BE2C (cell line): ENCODE data around the gene LIMCH1.

Experiments used
- DNase-seq: peaks from one replicate; pipeline ENCODE4 v3.0.0-alpha.2; 2020
- H3K27me3 ChIP-seq: fragments of 250-450 bp; sonication (Bioruptor Pico); 2 replicates; pipeline ENCODE4 v1.5.1; 2020; ENCODE audit warnings: mild to moderate bottlenecking
- H3K36me3 ChIP-seq: fragments of 250-450 bp; sonication (Bioruptor Pico); 2 replicates; pipeline ENCODE4 v1.5.1; 2020; ENCODE audit warnings: mild to moderate bottlenecking
- H3K4me1 ChIP-seq: fragments of 250-450 bp; sonication (Bioruptor Pico); 2 replicates; pipeline ENCODE4 v1.5.1; 2020
- H3K4me3 ChIP-seq: 2 replicates; pipeline ENCODE4 v1.5.1; 2011; ENCODE audit warnings: low read depth, low read length
- H3K9me3 ChIP-seq: fragments of 250-450 bp; sonication (Bioruptor Pico); 2 replicates; pipeline ENCODE4 v1.5.1; 2020
- CTCF ChIP-seq: IDR thresholded peaks from 2 replicates; pipeline ENCODE4 v1.5.1; 2012; ENCODE audit warnings: mild to moderate bottlenecking, low read depth, low read length

LIMCH1 gene

GRCh38 chr4:41533680-41534079 is 4.3 kb upstream of the LIMCH1 start:
- TF ChIP-seq CTCF, result no peak
- no peak for DNase-seq
- Histone ChIP-seq H3K36me3 (no peaks in the 10 kb centered on the region), H3K4me3 (no peak overlapping the region), H3K9me3 (no peaks in the 10 kb centered on the region), H3K4me1 (peaks cover 19% of the 10 kb centered on the region), H3K27me3 (no peaks in the 10 kb centered on the region)

- no peak overlapping the region for H3K4me3 ChIP-seq
- no peaks in the 10 kb centered on the region for H3K36me3 ChIP-seq
Measured at GRCh38 chr4:41534404-41534803, 3.6 kb upstream of the LIMCH1 start.

DNA sequence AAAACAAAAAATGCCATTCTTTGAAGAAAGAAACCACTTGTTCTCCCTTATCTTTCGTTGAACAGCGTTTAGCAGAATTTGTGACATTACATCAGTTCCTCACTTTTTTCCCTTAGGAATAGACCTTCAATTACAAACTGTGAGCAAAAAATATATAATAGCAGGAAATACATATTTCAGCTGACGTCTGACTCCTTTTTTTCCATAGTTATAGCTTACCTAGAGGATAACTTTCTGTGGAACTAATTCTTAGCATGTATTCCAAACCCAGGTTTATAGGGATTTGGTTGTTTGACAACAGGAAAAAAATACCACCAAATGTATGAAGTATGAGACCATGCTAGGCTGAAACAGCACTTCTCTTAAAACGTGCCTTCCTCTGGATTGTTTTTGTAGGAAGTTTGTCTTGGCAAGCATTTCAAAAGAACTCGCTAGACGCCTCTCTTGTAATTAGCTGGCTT is 2.0 kb upstream of the LIMCH1 start:
- Histone ChIP-seq H3K4me3 (no peak overlapping the region), H3K27me3 (no peaks in the 10 kb centered on the region), H3K36me3 (no peaks in the 10 kb centered on the region), H3K4me1 (peaks cover 19% of the 10 kb centered on the region), H3K9me3 (no peaks in the 10 kb centered on the region)
- TF ChIP-seq CTCF, result no peak
- no peak for DNase-seq

More at GRCh38 chr4:41534404-41534803, 3.6 kb upstream of the LIMCH1 start:
- no peak for DNase-seq
- Histone ChIP-seq H3K4me1 (peaks cover 19% of the 10 kb centered on the region), H3K9me3 (no peaks in the 10 kb centered on the region), H3K27me3 (no peaks in the 10 kb centered on the region)
- TF ChIP-seq CTCF, result no peak

DNA sequence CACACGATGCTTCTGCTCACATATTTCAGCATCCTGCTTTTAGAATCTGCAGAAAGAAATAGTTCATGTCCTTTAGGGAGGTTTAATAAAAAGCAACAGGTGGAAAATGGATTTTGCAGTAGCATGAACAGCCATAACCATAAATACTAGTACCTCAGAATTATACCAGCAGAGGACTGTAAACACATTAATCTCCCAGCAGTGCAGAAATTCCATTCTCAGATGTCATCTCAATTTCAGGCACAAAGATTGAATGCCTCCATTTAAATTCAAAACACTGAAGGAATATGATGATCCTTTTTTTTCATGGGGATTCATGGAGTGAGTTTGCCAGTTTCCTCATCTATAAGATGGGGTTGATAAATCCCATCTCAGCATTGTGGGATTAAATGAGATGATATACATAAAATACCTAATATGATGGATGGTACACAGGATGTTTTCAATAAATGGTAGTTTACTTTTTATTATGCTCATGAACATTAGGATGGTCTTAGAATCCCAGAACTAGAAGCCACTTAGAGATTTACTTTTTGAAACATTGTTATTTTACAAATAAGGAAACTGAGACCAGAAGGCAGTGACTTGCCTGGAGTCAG is 566 bp upstream of the LIMCH1 start:
- DNase-seq, result no peak
- no peak overlapping the region for H3K4me3 ChIP-seq
- H3K27me3 ChIP-seq, result no peaks in the 10 kb centered on the region

GRCh38 chr4:41538887-41539498 is 1.0 kb downstream of the LIMCH1 start:
- no peaks in the 10 kb centered on the region for H3K9me3 ChIP-seq
- no peaks in the 10 kb centered on the region for H3K27me3 ChIP-seq
- H3K36me3 ChIP-seq, result no peaks in the 10 kb centered on the region
- no peak overlapping the region for H3K4me3 ChIP-seq
- peaks cover 12% of the 10 kb centered on the region for H3K4me1 ChIP-seq
- no peak for DNase-seq
- TF ChIP-seq CTCF, result no peak

More for the DNA sequence above, 566 bp upstream of the LIMCH1 start:
- no peak for TF ChIP-seq CTCF
- Histone ChIP-seq H3K36me3 (no peaks in the 10 kb centered on the region), H3K4me1 (peaks cover 17% of the 10 kb centered on the region), H3K9me3 (no peaks in the 10 kb centered on the region)

- Histone ChIP-seq H3K4me1 (peaks cover 9% of the 10 kb centered on the region), H3K4me3 (no peak overlapping the region), H3K9me3 (no peaks in the 10 kb centered on the region), H3K27me3 (no peaks in the 10 kb centered on the region), H3K36me3 (no peaks in the 10 kb centered on the region)
- TF ChIP-seq CTCF, result no peak
- no peak for DNase-seq
Measured at GRCh38 chr4:41539711-41540110, 1.8 kb downstream of the LIMCH1 start.
